ENCODE data around the gene CCDC12.

- TF ChIP-seq CTCF (IDR thresholded peaks at IDR 0.05; ENCODE audit: low read length) (no peak), EZH2 (optimal IDR thresholded peaks at IDR 0.05; ENCODE audit: low read depth, low read length) (no peak)
These were observed 80.8 kb downstream of the CCDC12 start for GRCh38 chr3:46895761-46896160.
